H9 (cell line): ENCODE measurements around the gene KRTAP2-3. TPM values are rescaled to one million over a fixed set of nuclear protein-coding genes. Genes with fewer than 3 reads are reported as not detected.

Experiments
- DNase-seq: peaks from one replicate; pipeline ENCODE4 v3.0.0-alpha.2; 2017
- H2AFZ ChIP-seq: one replicate; pipeline ENCODE4 v1.6.1; 2013; ENCODE audit warnings: mild to moderate bottlenecking, low read length, control low read depth, moderate library complexity
- H2AK5ac ChIP-seq: 2 replicates; pipeline ENCODE4 v1.6.1; 2013; ENCODE audit warnings: low read length, control low read depth, mixed read lengths; ENCODE audit not compliant: insufficient read length
- H2BK120ac ChIP-seq: one replicate; pipeline ENCODE4 v1.6.1; 2013; ENCODE audit warnings: low read depth, mild to moderate bottlenecking, low read length, control low read depth, inconsistent platforms; ENCODE audit not compliant: poor library complexity, severe bottlenecking
- H2BK12ac ChIP-seq: 2 replicates; pipeline ENCODE4 v1.6.1; 2013; ENCODE audit warnings: low read length, control low read depth, mixed read lengths, low read depth; ENCODE audit not compliant: insufficient read length
- H2BK15ac ChIP-seq: 2 replicates; pipeline ENCODE4 v1.6.1; 2013; ENCODE audit warnings: low read depth, low read length, control low read depth
- H2BK20ac ChIP-seq: one replicate; pipeline ENCODE4 v1.6.1; 2013; ENCODE audit warnings: low read depth, mild to moderate bottlenecking, low read length, control low read depth, inconsistent platforms; ENCODE audit not compliant: poor library complexity, severe bottlenecking
- H2BK5ac ChIP-seq: 2 replicates; pipeline ENCODE4 v1.6.1; 2013; ENCODE audit warnings: low read length, control low read depth, mixed read lengths; ENCODE audit not compliant: insufficient read length
- H3K14ac ChIP-seq: 2 replicates; pipeline ENCODE4 v1.6.1; 2013; ENCODE audit warnings: low read length, control low read depth; ENCODE audit not compliant: insufficient read depth
- H3K18ac ChIP-seq: 2 replicates; pipeline ENCODE4 v1.6.1; 2013; ENCODE audit warnings: low read depth, mild to moderate bottlenecking, mixed read lengths, low read length, control low read depth; ENCODE audit not compliant: insufficient read length
- H3K23ac ChIP-seq: 2 replicates; pipeline ENCODE4 v1.6.1; 2013; ENCODE audit warnings: low read length, control low read depth, mixed read lengths, low read depth; ENCODE audit not compliant: insufficient read length
- H3K23me2 ChIP-seq: 2 replicates; pipeline ENCODE4 v1.6.1; 2013; ENCODE audit warnings: low read depth, mild to moderate bottlenecking, mixed read lengths, low read length, control low read depth; ENCODE audit not compliant: insufficient read length, poor library complexity, severe bottlenecking
- H3K27ac ChIP-seq: 2 replicates; pipeline ENCODE4 v1.5.1; 2013; ENCODE audit warnings: low read length, control low read depth, mixed read lengths, low read depth; ENCODE audit not compliant: insufficient read length
- H3K27me3 ChIP-seq: 2 replicates; pipeline ENCODE4 v1.6.1; 2013; ENCODE audit warnings: low read length, control low read depth, inconsistent platforms; ENCODE audit not compliant: insufficient read depth
- H3K4ac ChIP-seq: 2 replicates; pipeline ENCODE4 v1.6.1; 2013; ENCODE audit warnings: low read depth, mild to moderate bottlenecking, control low read depth, inconsistent platforms, low read length, moderate library complexity
- H3K4me1 ChIP-seq: 2 replicates; pipeline ENCODE4 v1.6.1; 2013; ENCODE audit warnings: low read length, control low read depth, inconsistent platforms; ENCODE audit not compliant: insufficient read depth
- H3K4me2 ChIP-seq: 2 replicates; pipeline ENCODE4 v1.6.1; 2013; ENCODE audit warnings: low read length, control low read depth, mixed read lengths; ENCODE audit not compliant: insufficient read length, insufficient read depth
- H3K56ac ChIP-seq: 2 replicates; pipeline ENCODE4 v1.6.1; 2013; ENCODE audit warnings: low read depth, mild to moderate bottlenecking, mixed read lengths, low read length, control low read depth; ENCODE audit not compliant: insufficient read length
- H3K79me1 ChIP-seq: 2 replicates; pipeline ENCODE4 v1.6.1; 2013; ENCODE audit warnings: low read depth, mild to moderate bottlenecking, moderate library complexity, low read length, control low read depth, inconsistent platforms; ENCODE audit not compliant: insufficient read depth, poor library complexity, severe bottlenecking
- H3K79me2 ChIP-seq: 2 replicates; pipeline ENCODE4 v1.6.1; 2013; ENCODE audit warnings: low read length, control low read depth, inconsistent platforms; ENCODE audit not compliant: insufficient read depth
- H3K9ac ChIP-seq: 2 replicates; pipeline ENCODE4 v1.6.1; 2013; ENCODE audit warnings: low read length, control low read depth, mixed read lengths; ENCODE audit not compliant: insufficient read length; ENCODE audit errors: extremely low read depth
- H3K9me3 ChIP-seq: one replicate; pipeline ENCODE4 v1.6.1; 2013; ENCODE audit warnings: low read depth, low read length, inconsistent platforms; ENCODE audit not compliant: control insufficient read depth
- H3T11ph ChIP-seq: one replicate; pipeline ENCODE4 v1.6.1; 2013; ENCODE audit warnings: mild to moderate bottlenecking, low read length, control low read depth, inconsistent platforms
- H4K20me1 ChIP-seq: one replicate; pipeline ENCODE4 v1.6.1; 2013; ENCODE audit not compliant: control insufficient read depth, insufficient read length, insufficient read depth
- H4K5ac ChIP-seq: 2 replicates; pipeline ENCODE4 v1.6.1; 2013; ENCODE audit warnings: low read depth, mild to moderate bottlenecking, mixed read lengths, low read length, control low read depth; ENCODE audit not compliant: insufficient read length
- H4K8ac ChIP-seq: replicated peaks from 2 replicates; pipeline ENCODE4 v1.6.1; 2013; ENCODE audit warnings: low read length, control low read depth, mixed read lengths, low read depth; ENCODE audit not compliant: insufficient read length
- H4K91ac ChIP-seq: 2 replicates; pipeline ENCODE4 v1.6.1; 2013; ENCODE audit warnings: low read depth, mild to moderate bottlenecking, moderate library complexity, mixed read lengths, low read length, control low read depth; ENCODE audit not compliant: insufficient read length
- H3K27ac Mint-ChIP-seq, 3 experiments: 2 replicates in 2 of 3; 3 replicates in 1 of 3; pipeline ENCODE4 v1.8.0; 2020 to 2021; ENCODE audit warnings: mixed read lengths in 3 of 3, mild to moderate bottlenecking in 1 of 3, moderate library complexity in 1 of 3
- H3K27me3 Mint-ChIP-seq: 2 replicates; pipeline ENCODE4 v1.8.0; 2021; ENCODE audit warnings: low read depth, mild to moderate bottlenecking, moderate library complexity, mixed read lengths
- H3K36me3 Mint-ChIP-seq, 3 experiments: 2 replicates in 2 of 3; 3 replicates in 1 of 3; pipeline ENCODE4 v1.8.0; 2020 to 2021; ENCODE audit warnings: low read depth in 3 of 3, mixed read lengths in 3 of 3; ENCODE audit not compliant: insufficient read depth in 1 of 3
- H3K4me1 Mint-ChIP-seq, 2 experiments: 2 replicates each; pipeline ENCODE4 v1.8.0; 2020; ENCODE audit warnings: mixed read lengths in 2 of 2
- H3K4me3 Mint-ChIP-seq, 2 experiments: 2 replicates in 1 of 2; 3 replicates in 1 of 2; pipeline ENCODE4 v1.8.0; 2020 to 2021; ENCODE audit warnings: mild to moderate bottlenecking in 2 of 2, mixed read lengths in 2 of 2, moderate library complexity in 1 of 2
- H3K9me3 Mint-ChIP-seq, 2 experiments: 2 replicates in 1 of 2; 3 replicates in 1 of 2; pipeline ENCODE4 v1.8.0; 2020; ENCODE audit warnings: mild to moderate bottlenecking in 2 of 2, mixed read lengths in 2 of 2, moderate library complexity in 1 of 2
- WGBS: extraction: QIAGEN DNeasy Blood & Tissue Kit; methylation state at CpG from one replicate; pipeline ENCODE4 v1.1.7; 2013; ENCODE audit warnings: missing lambda C conversion rate, low lambda C conversion rate, mixed read lengths; ENCODE audit not compliant: insufficient read length; ENCODE audit errors: extremely low coverage; 5-methylcytosine and 5-hydroxymethylcytosine counted together
- total RNA-seq: library from RNA; stranded (reverse); gene quantifications from 2 replicates; pipeline ENCODE4 v1.2.1, GENCODE V29; 2021
- TF ChIP-seq, protein P1 (sequence below): fragments of 200-600 bp; sonication (generic); conservative IDR thresholded peaks from 3 replicates; pipeline ENCODE4 v1.8.0; 2021; ENCODE audit warnings: antibody characterized with exemption, mild to moderate bottlenecking

KRTAP2-3 gene
- total RNA-seq, 1 experiment from 2014 or later = not detected

DNA sequence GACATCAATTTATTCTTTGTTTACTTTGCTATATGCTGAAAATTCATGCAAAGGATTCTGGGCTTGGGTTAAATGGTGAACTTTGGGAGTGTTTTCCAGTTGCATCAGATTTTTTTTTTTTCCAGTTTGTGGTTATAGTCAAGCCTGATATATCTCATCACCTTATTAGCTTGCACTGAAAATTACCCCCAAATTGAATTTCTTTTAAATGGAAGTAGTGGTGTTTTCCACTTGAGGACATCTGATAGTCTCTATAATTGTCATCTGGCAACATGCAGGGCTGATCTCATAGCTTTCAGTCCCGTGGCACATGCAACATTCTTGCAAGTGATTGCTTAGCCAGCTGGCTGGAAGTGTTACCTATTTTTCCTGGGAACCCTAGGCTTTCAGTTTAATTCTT, 46.3 kb downstream of the KRTAP2-3 start:
- H4K8ac ChIP-seq = no peak overlapping the region
- H3K27me3 ChIP-seq = no peaks in the 10 kb centered on the region
- no peak overlapping the region for H2BK20ac ChIP-seq
- H2BK120ac ChIP-seq = no peak overlapping the region
- Mint-ChIP-seq H3K27ac (no peak overlapping the region), H3K9me3 (no peaks in the 10 kb centered on the region), H3K4me3 (no peak overlapping the region), H3K27me3 (no peaks in the 10 kb centered on the region), H3K4me1 (peaks cover 16 to 17% of the 10 kb centered on the region in 2 experiments), H3K36me3 (no peaks in the 10 kb centered on the region)
- H4K20me1 ChIP-seq = no peaks in the 10 kb centered on the region
- no peak overlapping the region for H3K23ac ChIP-seq
- no peaks in the 10 kb centered on the region for H3K79me2 ChIP-seq
- no peak overlapping the region for H3K14ac ChIP-seq
- H2BK15ac ChIP-seq = no peak overlapping the region
- no CpG with 5 or more reads among the region's 1 CpG for WGBS
- no peak overlapping the region for H3T11ph ChIP-seq
- H3K23me2 ChIP-seq = no peaks in the 10 kb centered on the region
- TF ChIP-seq, protein P1, sequence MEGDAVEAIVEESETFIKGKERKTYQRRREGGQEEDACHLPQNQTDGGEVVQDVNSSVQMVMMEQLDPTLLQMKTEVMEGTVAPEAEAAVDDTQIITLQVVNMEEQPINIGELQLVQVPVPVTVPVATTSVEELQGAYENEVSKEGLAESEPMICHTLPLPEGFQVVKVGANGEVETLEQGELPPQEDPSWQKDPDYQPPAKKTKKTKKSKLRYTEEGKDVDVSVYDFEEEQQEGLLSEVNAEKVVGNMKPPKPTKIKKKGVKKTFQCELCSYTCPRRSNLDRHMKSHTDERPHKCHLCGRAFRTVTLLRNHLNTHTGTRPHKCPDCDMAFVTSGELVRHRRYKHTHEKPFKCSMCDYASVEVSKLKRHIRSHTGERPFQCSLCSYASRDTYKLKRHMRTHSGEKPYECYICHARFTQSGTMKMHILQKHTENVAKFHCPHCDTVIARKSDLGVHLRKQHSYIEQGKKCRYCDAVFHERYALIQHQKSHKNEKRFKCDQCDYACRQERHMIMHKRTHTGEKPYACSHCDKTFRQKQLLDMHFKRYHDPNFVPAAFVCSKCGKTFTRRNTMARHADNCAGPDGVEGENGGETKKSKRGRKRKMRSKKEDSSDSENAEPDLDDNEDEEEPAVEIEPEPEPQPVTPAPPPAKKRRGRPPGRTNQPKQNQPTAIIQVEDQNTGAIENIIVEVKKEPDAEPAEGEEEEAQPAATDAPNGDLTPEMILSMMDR = no peak
- H2BK5ac ChIP-seq = no peak overlapping the region
- no peak overlapping the region for H3K27ac ChIP-seq
- H3K4me1 ChIP-seq = no peaks in the 10 kb centered on the region; the same call in 1 of the 2 replicates
- no peak overlapping the region for H3K18ac ChIP-seq
- H3K9ac ChIP-seq = no peak overlapping the region
- H2AK5ac ChIP-seq = no peak overlapping the region
- H3K9me3 ChIP-seq = no peaks in the 10 kb centered on the region
- no peak overlapping the region for H4K5ac ChIP-seq
- no peak overlapping the region for H3K56ac ChIP-seq
- H3K4ac ChIP-seq = no peak overlapping the region
- no peak overlapping the region for H4K91ac ChIP-seq
- no peak overlapping the region for H2AFZ ChIP-seq
- no peak overlapping the region for H2BK12ac ChIP-seq
- H3K79me1 ChIP-seq = no peaks in the 10 kb centered on the region
- no peak overlapping the region for H3K4me2 ChIP-seq
- DNase-seq = no peak
